Esophagus mucosa (tissue), 1 donor: ENCODE measurements around the gene INTS1. TPM values are rescaled to one million over a fixed set of nuclear protein-coding genes. Genes with fewer than 3 reads are reported as not detected.

Experiments
- ATAC-seq: fragments of 200-7000 bp; cut with Tn5 transposase; one replicate; pipeline ENCODE4 v1.9.1; 2020
- total RNA-seq: library from RNA; stranded (reverse); gene quantifications from one replicate; pipeline ENCODE4 v1.2.4, GENCODE V29; 2023
- donor health status: DM: yes; HTN: yes; CAD: no.

Gene INTS1
- total RNA-seq = 50.4 TPM

GRCh38 chr7:1503816-1504775, at the start of gene INTS1:
TSS of gene INTS1 (minus strand) at chr7:1504389. CDS start at chr7:1503960, 429 bp downstream.
- ATAC-seq = peak; percentile 93

- no peak for ATAC-seq
These were observed 49.5 kb upstream of the INTS1 start for GRCh38 chr7:1553512-1554210.

GRCh38 chr7:1552200-1552599, 48.0 kb upstream of the INTS1 start:
- ATAC-seq = no peak

GRCh38 chr7:1550846-1551155, 46.6 kb upstream of the INTS1 start:
- ATAC-seq = no peak

GRCh38 chr7:1550005-1550845, 46.0 kb upstream of the INTS1 start:
- ATAC-seq = no peak

GRCh38 chr7:1549357-1550004, 45.3 kb upstream of the INTS1 start:
- ATAC-seq = no peak

- no peak for ATAC-seq
These were observed 44.8 kb upstream of the INTS1 start for GRCh38 chr7:1548944-1549343.

- no peak for ATAC-seq
These were observed 44.2 kb upstream of the INTS1 start for GRCh38 chr7:1548438-1548831.

GRCh38 chr7:1547777-1548437, 43.7 kb upstream of the INTS1 start:
- no peak for ATAC-seq

GRCh38 chr7:1546909-1547776, 43.0 kb upstream of the INTS1 start:
- ATAC-seq = no peak

- no peak for ATAC-seq
These were observed 42.2 kb upstream of the INTS1 start for GRCh38 chr7:1546274-1546908.

GRCh38 chr7:1545417-1546246, 41.4 kb upstream of the INTS1 start:
- ATAC-seq = no peak

- no peak for ATAC-seq
These were observed 40.8 kb upstream of the INTS1 start for GRCh38 chr7:1544896-1545416.

- peak; percentile 5 for ATAC-seq
These were observed 40.1 kb upstream of the INTS1 start for GRCh38 chr7:1544178-1544895.

GRCh38 chr7:1543826-1544177, 39.6 kb upstream of the INTS1 start:
- ATAC-seq = peak; percentile 51

GRCh38 chr7:1542841-1543747, 38.9 kb upstream of the INTS1 start:
- ATAC-seq = peak; percentile 0

- ATAC-seq = no peak
These were observed 38.1 kb upstream of the INTS1 start for GRCh38 chr7:1542329-1542728.
